HepG2 (cell line): ENCODE measurements around the gene EIF1.

ENCODE experiments used
- ATF1 ChIP-seq: IDR thresholded peaks from 2 replicates; pipeline ENCODE4 v1.6.1; 2016; ENCODE audit warnings: mild to moderate bottlenecking, control low read depth
- ATF4 ChIP-seq, 2 experiments: fragments of 450-650 bp in 1 of 2; sonication (generic) in 1 of 2; formaldehyde crosslinking; IDR thresholded peaks; 2 replicates each; pipeline versions ENCODE4 v1.5.0 to v1.8.0; 2020 to 2022; ENCODE audit warnings: mild to moderate bottlenecking in 1 of 2, missing genetic modification reagents in 1 of 2
- ZNF335 ChIP-seq: sonication (generic); formaldehyde crosslinking; IDR thresholded peaks from 2 replicates; pipeline ENCODE4 v1.4.0; 2020; ENCODE audit warnings: missing genetic modification reagents
- ZNF740 ChIP-seq: sonication (generic); formaldehyde crosslinking; IDR thresholded peaks from 2 replicates; pipeline ENCODE4 v1.4.0; 2020; ENCODE audit warnings: missing genetic modification reagents

GRCh38 chr17:41666237-41666641, 22.4 kb upstream of the EIF1 start:
- no peak for TF ChIP-seq ZNF740 (CRISPR knock-in tag)
- no peak for TF ChIP-seq ZNF335 (CRISPR knock-in tag)
- no peak for TF ChIP-seq ATF1
- no peak for TF ChIP-seq ATF4 (CRISPR knock-in tag; IDR thresholded peaks at IDR 0.05)
